Activated T-helper 1 cell treated with anti-CD3 and anti-CD28 coated beads, Interleukin-2, amount 50 U/mL, for 16 hours (primary cell): ENCODE results near the gene BTBD3.

ENCODE experiments used
- DNase-seq, 2 donors: peaks; one replicate each; pipeline ENCODE4 v3.0.0-alpha.2; 2020; ENCODE audit warnings: low read depth in 1 of 2, low spot score in 1 of 2

The BTBD3 gene

GRCh38 chr20:11917663-11918062 is at the start of gene BTBD3:
Gene BTBD3 (plus strand): TSS chr20:11917893. CDS start chr20:11918276, 383 bp downstream.
- no peak for DNase-seq

GRCh38 chr20:11869641-11870040 is 48.1 kb upstream of the BTBD3 start:
- DNase-seq = no peak

- DNase-seq = no peak
These were observed 47.3 kb upstream of the BTBD3 start for GRCh38 chr20:11870411-11870810.

GRCh38 chr20:11876555-11876954 is 41.1 kb upstream of the BTBD3 start:
- no peak for DNase-seq

- DNase-seq = no peak
These were observed 37.0 kb upstream of the BTBD3 start for GRCh38 chr20:11880680-11881079.

- DNase-seq = no peak
These were observed 36.2 kb upstream of the BTBD3 start for GRCh38 chr20:11881449-11881848.

GRCh38 chr20:11882651-11883050 is 35.0 kb upstream of the BTBD3 start:
- no peak for DNase-seq

GRCh38 chr20:11888648-11889047 is 29.0 kb upstream of the BTBD3 start:
- no peak for DNase-seq

GRCh38 chr20:11890331-11891076 is 27.2 kb upstream of the BTBD3 start:
- peak in 1 of 2 donors; percentile 9 for DNase-seq

GRCh38 chr20:11891077-11891775 is 26.5 kb upstream of the BTBD3 start:
- no peak for DNase-seq

- DNase-seq = no peak
These were observed 25.7 kb upstream of the BTBD3 start for GRCh38 chr20:11891776-11892545.

- no peak for DNase-seq
These were observed 23.6 kb upstream of the BTBD3 start for GRCh38 chr20:11894062-11894461.

- no peak for DNase-seq
These were observed 21.8 kb upstream of the BTBD3 start for GRCh38 chr20:11895861-11896387.

- no peak for DNase-seq
These were observed 16.6 kb upstream of the BTBD3 start for GRCh38 chr20:11901127-11901526.

GRCh38 chr20:11902285-11902697 is 15.4 kb upstream of the BTBD3 start:
- DNase-seq = no peak

- no peak for DNase-seq
These were observed 12.1 kb upstream of the BTBD3 start for GRCh38 chr20:11905460-11906179.

- DNase-seq = no peak
These were observed 10.8 kb upstream of the BTBD3 start for GRCh38 chr20:11906626-11907480.

- DNase-seq = no peak
These were observed 10.1 kb upstream of the BTBD3 start for GRCh38 chr20:11907621-11908020.

- no peak for DNase-seq
These were observed 5.6 kb upstream of the BTBD3 start for GRCh38 chr20:11912013-11912658.
